Activated naive CD4-positive, alpha-beta T cell treated with anti-CD3 and anti-CD28 coated beads, Interleukin-2, amount 50 U/mL, for 72 hours (primary cell): ENCODE measurements around the gene SMG7. TPM values are rescaled to one million over a fixed set of nuclear protein-coding genes. Genes with fewer than 3 reads are reported as not detected.
"Not testable (repeated sequence)": the region's sequence is repeated elsewhere in the genome, so short reads cannot be mapped to it uniquely, and the experiment has no call there.

Experiments used
- ATAC-seq, 2 donors: fragments of 150-1000 bp; cut with Tn5 transposase; 2 replicates each; pipeline ENCODE4 v1.10.0; 2021; ENCODE audit warnings: mild to moderate bottlenecking in 2 of 2, moderate library complexity in 2 of 2
- DNase-seq, 2 donors: peaks; one replicate each; pipeline ENCODE4 v3.0.0; 2021 to 2022; ENCODE audit warnings: low spot score in 2 of 2
- H3K27ac Mint-ChIP-seq, 2 donors: one replicate each; pipeline ENCODE4 v1.8.0; 2022; ENCODE audit warnings: mild to moderate bottlenecking in 2 of 2, mixed read lengths in 2 of 2
- H3K36me3 Mint-ChIP-seq, 2 donors: one replicate each; pipeline ENCODE4 v1.8.0; 2022; ENCODE audit warnings: mixed read lengths in 2 of 2
- H3K9me3 Mint-ChIP-seq, 2 donors: one replicate each; pipeline ENCODE4 v1.8.0; 2022; ENCODE audit warnings: mixed read lengths in 2 of 2
- total RNA-seq, 2 donors: library from RNA; stranded (reverse); gene quantifications; one replicate each; pipeline ENCODE4 v1.2.3, GENCODE V29; 2022

SMG7 gene
- 10 to 100 TPM; 60.9 to 63.4 TPM for total RNA-seq

- H3K9me3 Mint-ChIP-seq = no peaks in the 10 kb centered on the region
- DNase-seq (no peak), ATAC-seq (peak in 1 of 2 donors; percentile 6)
- peaks cover 11 to 18% of the 10 kb centered on the region in 2 donors for H3K36me3 Mint-ChIP-seq
- H3K27ac Mint-ChIP-seq = peak within 1 kb of the TSS; percentile 100
Observed at GRCh38 chr1:183472488-183473216, at the start of gene SMG7. SMG7 (plus strand) TSS chr1:183472499; CDS start chr1:183472621, 122 bp downstream.

GRCh38 chr1:183423541-183423940 lies 48.8 kb upstream of the SMG7 start:
- ATAC-seq = no peak

GRCh38 chr1:183424691-183425090 lies 47.6 kb upstream of the SMG7 start:
- DNase-seq (no peak), ATAC-seq (no peak)
- peaks cover 0 to 2% of the 10 kb centered on the region in 2 donors for H3K36me3 Mint-ChIP-seq
- no peaks in the 10 kb centered on the region for H3K9me3 Mint-ChIP-seq
- H3K27ac Mint-ChIP-seq = no peak overlapping the region

More at GRCh38 chr1:183423541-183423940, 48.8 kb upstream of the SMG7 start:
- Mint-ChIP-seq H3K27ac (no peak overlapping the region), H3K9me3 (no peaks in the 10 kb centered on the region), H3K36me3 (peaks cover 0 to 10% of the 10 kb centered on the region in 2 donors)
- DNase-seq = no peak

- H3K9me3 Mint-ChIP-seq, ATAC-seq, DNase-seq, H3K36me3 Mint-ChIP-seq, H3K27ac Mint-ChIP-seq: not testable (repeated sequence)
Observed at GRCh38 chr1:183427591-183427990, 44.7 kb upstream of the SMG7 start.

GRCh38 chr1:183431840-183432547 lies 40.3 kb upstream of the SMG7 start:
- Mint-ChIP-seq H3K27ac (peak overlapping the region in 1 of 2 donors; percentile 24), H3K9me3 (no peaks in the 10 kb centered on the region), H3K36me3 (no peaks in the 10 kb centered on the region)
- DNase-seq = no peak
- ATAC-seq = peak in 1 of 2 donors; percentile 61

- no peaks in the 10 kb centered on the region for H3K36me3 Mint-ChIP-seq
- DNase-seq (no peak), ATAC-seq (no peak)
- no peaks in the 10 kb centered on the region for H3K9me3 Mint-ChIP-seq
- H3K27ac Mint-ChIP-seq = no peak overlapping the region
Observed at GRCh38 chr1:183432548-183432875, 39.8 kb upstream of the SMG7 start.

- ATAC-seq = no peak
- no peak for DNase-seq
- no peaks in the 10 kb centered on the region for H3K9me3 Mint-ChIP-seq
- no peaks in the 10 kb centered on the region for H3K36me3 Mint-ChIP-seq
- H3K27ac Mint-ChIP-seq = no peak overlapping the region
Observed at GRCh38 chr1:183433703-183434102, 38.6 kb upstream of the SMG7 start.

GRCh38 chr1:183435497-183435896 lies 36.8 kb upstream of the SMG7 start:
- ATAC-seq (no peak), DNase-seq (no peak)

GRCh38 chr1:183438060-183438459 lies 34.2 kb upstream of the SMG7 start:
- DNase-seq = no peak
- H3K27ac Mint-ChIP-seq = no peak overlapping the region
- no peaks in the 10 kb centered on the region for H3K9me3 Mint-ChIP-seq

More at GRCh38 chr1:183435497-183435896, 36.8 kb upstream of the SMG7 start:
- no peak overlapping the region for H3K27ac Mint-ChIP-seq
- H3K36me3 Mint-ChIP-seq = no peaks in the 10 kb centered on the region
- H3K9me3 Mint-ChIP-seq = no peaks in the 10 kb centered on the region

GRCh38 chr1:183443011-183443410 lies 29.3 kb upstream of the SMG7 start:
- Mint-ChIP-seq H3K27ac (no peak overlapping the region), H3K36me3 (no peaks in the 10 kb centered on the region), H3K9me3 (no peaks in the 10 kb centered on the region)
- no peak for DNase-seq
- no peak for ATAC-seq

More at GRCh38 chr1:183438060-183438459, 34.2 kb upstream of the SMG7 start:
- no peaks in the 10 kb centered on the region for H3K36me3 Mint-ChIP-seq
- ATAC-seq = no peak

- H3K27ac Mint-ChIP-seq = no peak overlapping the region
- H3K36me3 Mint-ChIP-seq = no peaks in the 10 kb centered on the region
- DNase-seq (no peak), ATAC-seq (no peak)
- H3K9me3 Mint-ChIP-seq = no peaks in the 10 kb centered on the region
Observed at GRCh38 chr1:183443466-183443865, 28.8 kb upstream of the SMG7 start.

- DNase-seq = no peak
- Mint-ChIP-seq H3K36me3 (no peaks in the 10 kb centered on the region), H3K9me3 (no peaks in the 10 kb centered on the region), H3K27ac (no peak overlapping the region)
- ATAC-seq = no peak
Observed at GRCh38 chr1:183444243-183444642, 28.1 kb upstream of the SMG7 start.

- no peak overlapping the region for H3K27ac Mint-ChIP-seq
- no peaks in the 10 kb centered on the region for H3K36me3 Mint-ChIP-seq
- DNase-seq (no peak), ATAC-seq (no peak)
- no peaks in the 10 kb centered on the region for H3K9me3 Mint-ChIP-seq
Observed at GRCh38 chr1:183449223-183449770, 23.0 kb upstream of the SMG7 start.

- no peak overlapping the region for H3K27ac Mint-ChIP-seq
- DNase-seq (no peak), ATAC-seq (no peak)
- H3K9me3 Mint-ChIP-seq = no peaks in the 10 kb centered on the region
- H3K36me3 Mint-ChIP-seq = no peaks in the 10 kb centered on the region
Observed at GRCh38 chr1:183450093-183450492, 22.2 kb upstream of the SMG7 start.

GRCh38 chr1:183454377-183454776 lies 17.9 kb upstream of the SMG7 start:
- DNase-seq (no peak), ATAC-seq (no peak)
- H3K9me3 Mint-ChIP-seq = no peaks in the 10 kb centered on the region
- no peaks in the 10 kb centered on the region for H3K36me3 Mint-ChIP-seq
- no peak overlapping the region for H3K27ac Mint-ChIP-seq

GRCh38 chr1:183456826-183457225 lies 15.5 kb upstream of the SMG7 start:
- H3K36me3 Mint-ChIP-seq = no peaks in the 10 kb centered on the region
- ATAC-seq = no peak

GRCh38 chr1:183457449-183457848 lies 14.8 kb upstream of the SMG7 start:
- DNase-seq (no peak), ATAC-seq (no peak)
- no peaks in the 10 kb centered on the region for H3K36me3 Mint-ChIP-seq
- no peaks in the 10 kb centered on the region for H3K9me3 Mint-ChIP-seq
- no peak overlapping the region for H3K27ac Mint-ChIP-seq

More at GRCh38 chr1:183456826-183457225, 15.5 kb upstream of the SMG7 start:
- Mint-ChIP-seq H3K27ac (no peak overlapping the region), H3K9me3 (no peaks in the 10 kb centered on the region)
- DNase-seq = no peak
